K562 (cell line): ENCODE measurements around the gene CCDC192.

ENCODE experiments used
- COPS2 ChIP-seq: fragments of 450-650 bp; conservative IDR thresholded peaks from 2 replicates; pipeline ENCODE4 v1.6.1; 2016; ENCODE audit warnings: mild to moderate bottlenecking, moderate library complexity
- CTCFL ChIP-seq: IDR thresholded peaks from 2 replicates; pipeline ENCODE4 v1.6.1; 2011; ENCODE audit warnings: borderline replicate concordance, low read depth, mild to moderate bottlenecking, moderate library complexity, low read length; ENCODE audit not compliant: insufficient read depth, poor library complexity, severe bottlenecking
- EWSR1 ChIP-seq: fragments of 450-650 bp; IDR thresholded peaks from 2 replicates; pipeline ENCODE4 v1.6.1; 2018; ENCODE audit warnings: borderline replicate concordance, mild to moderate bottlenecking, low read depth, moderate library complexity; ENCODE audit not compliant: partially characterized antibody
- POLR2A ChIP-seq: fragments of 450-650 bp; conservative IDR thresholded peaks from 2 replicates; pipeline ENCODE4 v1.6.1; 2016
- RBFOX2 ChIP-seq: fragments of 200-400 bp; formaldehyde crosslinking; IDR thresholded peaks from 2 replicates; pipeline ENCODE4 v1.6.1; 2017; ENCODE audit warnings: low read depth, mild to moderate bottlenecking, low read length, moderate library complexity
- SMARCB1 ChIP-seq: IDR thresholded peaks from 2 replicates; pipeline ENCODE4 v1.6.1; 2011; ENCODE audit warnings: improper control_type of control experiment, low read depth; ENCODE audit not compliant: insufficient read length
- TAF1 ChIP-seq: IDR thresholded peaks from 2 replicates; pipeline ENCODE4 v1.6.1; 2011; ENCODE audit warnings: mild to moderate bottlenecking, low read length, moderate library complexity; ENCODE audit not compliant: insufficient read depth, control insufficient read depth, severe bottlenecking; ENCODE audit errors: extremely low read depth
- TF ChIP-seq, protein P1 (sequence below), 2 experiments: fragments of 450-650 bp; formaldehyde crosslinking in 1 of 2; IDR thresholded peaks; 2 replicates each; pipeline versions ENCODE4 v1.4.0 to v1.6.1; 2014 to 2020; ENCODE audit warnings: mild to moderate bottlenecking in 2 of 2, borderline replicate concordance in 1 of 2, low read depth in 1 of 2

GRCh38 chr5:127926974-127927373, 223.8 kb downstream of the CCDC192 start:
- TF ChIP-seq POLR2A, result no peak
- no peak for TF ChIP-seq CTCFL
- no peak for TF ChIP-seq TAF1
- TF ChIP-seq RBFOX2, result no peak
- TF ChIP-seq COPS2, result no peak
- TF ChIP-seq SMARCB1, result no peak
- TF ChIP-seq EWSR1, result no peak
- TF ChIP-seq, protein P1, sequence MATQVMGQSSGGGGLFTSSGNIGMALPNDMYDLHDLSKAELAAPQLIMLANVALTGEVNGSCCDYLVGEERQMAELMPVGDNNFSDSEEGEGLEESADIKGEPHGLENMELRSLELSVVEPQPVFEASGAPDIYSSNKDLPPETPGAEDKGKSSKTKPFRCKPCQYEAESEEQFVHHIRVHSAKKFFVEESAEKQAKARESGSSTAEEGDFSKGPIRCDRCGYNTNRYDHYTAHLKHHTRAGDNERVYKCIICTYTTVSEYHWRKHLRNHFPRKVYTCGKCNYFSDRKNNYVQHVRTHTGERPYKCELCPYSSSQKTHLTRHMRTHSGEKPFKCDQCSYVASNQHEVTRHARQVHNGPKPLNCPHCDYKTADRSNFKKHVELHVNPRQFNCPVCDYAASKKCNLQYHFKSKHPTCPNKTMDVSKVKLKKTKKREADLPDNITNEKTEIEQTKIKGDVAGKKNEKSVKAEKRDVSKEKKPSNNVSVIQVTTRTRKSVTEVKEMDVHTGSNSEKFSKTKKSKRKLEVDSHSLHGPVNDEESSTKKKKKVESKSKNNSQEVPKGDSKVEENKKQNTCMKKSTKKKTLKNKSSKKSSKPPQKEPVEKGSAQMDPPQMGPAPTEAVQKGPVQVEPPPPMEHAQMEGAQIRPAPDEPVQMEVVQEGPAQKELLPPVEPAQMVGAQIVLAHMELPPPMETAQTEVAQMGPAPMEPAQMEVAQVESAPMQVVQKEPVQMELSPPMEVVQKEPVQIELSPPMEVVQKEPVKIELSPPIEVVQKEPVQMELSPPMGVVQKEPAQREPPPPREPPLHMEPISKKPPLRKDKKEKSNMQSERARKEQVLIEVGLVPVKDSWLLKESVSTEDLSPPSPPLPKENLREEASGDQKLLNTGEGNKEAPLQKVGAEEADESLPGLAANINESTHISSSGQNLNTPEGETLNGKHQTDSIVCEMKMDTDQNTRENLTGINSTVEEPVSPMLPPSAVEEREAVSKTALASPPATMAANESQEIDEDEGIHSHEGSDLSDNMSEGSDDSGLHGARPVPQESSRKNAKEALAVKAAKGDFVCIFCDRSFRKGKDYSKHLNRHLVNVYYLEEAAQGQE (IDR thresholded peaks at IDR 0.05; ENCODE audit: borderline replicate concordance), result no peak
- TF ChIP-seq, protein P1 (CRISPR knock-in tag; IDR thresholded peaks at IDR 0.05; ENCODE audit: low read depth), result no peak
